ENCODE results near the gene SYP. TPM values are rescaled to one million over a fixed set of nuclear protein-coding genes. Genes with fewer than 3 reads are reported as not detected.

The SYP gene
- total and polyA plus RNA-seq, 12 donors, result 6.8 to 147 (median 19.4) TPM

DNA sequence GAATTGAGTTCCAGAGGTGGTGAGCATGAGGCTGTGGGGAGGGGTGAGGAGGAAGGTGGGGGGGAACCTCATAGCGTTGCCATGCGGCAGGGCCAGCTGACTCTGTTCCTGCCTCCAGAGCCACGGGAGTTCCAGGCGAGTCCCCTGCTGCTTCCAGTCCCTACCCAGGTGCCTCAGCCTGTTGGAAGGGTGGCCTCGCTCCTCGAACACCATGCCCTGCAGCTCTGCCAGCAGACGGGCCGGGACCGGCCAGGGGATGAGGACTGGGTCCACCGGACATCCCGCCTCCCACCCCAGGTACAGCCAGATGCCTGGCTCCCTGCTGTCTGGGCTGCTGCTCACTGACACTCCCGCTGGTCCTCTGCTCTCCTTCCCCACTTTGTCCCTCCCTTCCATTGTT lies 43.2 kb upstream of the SYP start:
- no peak overlapping the region for H3K27ac ChIP-seq
- no peaks in the 10 kb centered on the region for H3K9me3 ChIP-seq (replicated peaks in 1 of 3)
- intact Hi-C loops (cut with DNase I), result no loop called here
- H3K4me3 ChIP-seq, result no peak overlapping the region
- no peaks in the 10 kb centered on the region for H3K4me1 ChIP-seq (replicated peaks in 1 of 2)
- TF ChIP-seq, protein P1, sequence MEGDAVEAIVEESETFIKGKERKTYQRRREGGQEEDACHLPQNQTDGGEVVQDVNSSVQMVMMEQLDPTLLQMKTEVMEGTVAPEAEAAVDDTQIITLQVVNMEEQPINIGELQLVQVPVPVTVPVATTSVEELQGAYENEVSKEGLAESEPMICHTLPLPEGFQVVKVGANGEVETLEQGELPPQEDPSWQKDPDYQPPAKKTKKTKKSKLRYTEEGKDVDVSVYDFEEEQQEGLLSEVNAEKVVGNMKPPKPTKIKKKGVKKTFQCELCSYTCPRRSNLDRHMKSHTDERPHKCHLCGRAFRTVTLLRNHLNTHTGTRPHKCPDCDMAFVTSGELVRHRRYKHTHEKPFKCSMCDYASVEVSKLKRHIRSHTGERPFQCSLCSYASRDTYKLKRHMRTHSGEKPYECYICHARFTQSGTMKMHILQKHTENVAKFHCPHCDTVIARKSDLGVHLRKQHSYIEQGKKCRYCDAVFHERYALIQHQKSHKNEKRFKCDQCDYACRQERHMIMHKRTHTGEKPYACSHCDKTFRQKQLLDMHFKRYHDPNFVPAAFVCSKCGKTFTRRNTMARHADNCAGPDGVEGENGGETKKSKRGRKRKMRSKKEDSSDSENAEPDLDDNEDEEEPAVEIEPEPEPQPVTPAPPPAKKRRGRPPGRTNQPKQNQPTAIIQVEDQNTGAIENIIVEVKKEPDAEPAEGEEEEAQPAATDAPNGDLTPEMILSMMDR (IDR thresholded peaks at IDR 0.05), result no peak
- TF ChIP-seq POLR2A (IDR thresholded peaks at IDR 0.05), result no peak
- 87 to 93% (median 89%) methylated on average over 5 to 12 of the region's 12 CpGs; no CpG with 5 or more reads in 1 of the 4 donors for WGBS, 4 donors
- DNase-seq, result no peak
- peaks cover 0 to 19% of the 10 kb centered on the region in 2 donors for H3K36me3 ChIP-seq (replicated peaks in 1 of 2)
- peaks cover 2% of the 10 kb centered on the region for H3K27me3 ChIP-seq

DNA sequence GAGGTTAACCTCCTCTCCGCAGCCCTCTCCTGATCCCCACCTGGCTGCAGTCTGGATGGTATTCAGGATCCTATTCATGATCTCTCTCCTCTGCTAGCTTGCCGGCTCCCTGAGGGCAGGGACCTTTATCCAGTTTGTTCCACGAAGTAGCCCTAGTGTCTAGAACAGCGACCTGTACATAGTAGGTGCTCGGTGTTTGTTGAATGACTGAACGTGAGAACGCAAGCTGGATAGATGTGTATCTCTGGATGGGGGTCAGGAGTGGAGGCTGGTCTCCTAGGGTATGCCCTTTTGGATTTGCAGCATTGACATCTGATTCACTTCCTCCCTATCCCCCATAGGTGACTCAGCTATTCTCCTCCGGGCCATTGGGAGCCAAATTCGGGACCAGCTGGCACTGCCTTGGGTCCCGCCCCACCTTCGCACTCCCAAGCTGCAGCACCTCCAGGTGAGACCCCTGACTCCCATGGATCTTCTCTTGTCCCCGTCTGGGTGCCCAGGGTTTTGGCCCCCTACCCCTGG lies 42.6 kb upstream of the SYP start:
- DNase-seq, result no peak
- no peak overlapping the region for H3K4me3 ChIP-seq
- H3K36me3 ChIP-seq (replicated peaks in 1 of 2), result peaks cover 0 to 19% of the 10 kb centered on the region in 2 donors
- intact Hi-C loops (cut with DNase I), result no loop called here
- TF ChIP-seq, protein P1 (IDR thresholded peaks at IDR 0.05), result no peak
- TF ChIP-seq POLR2A (IDR thresholded peaks at IDR 0.05), result no peak
- 86 to 95% (median 90%) methylated on average over 7 to 12 of the region's 12 CpGs for WGBS, 4 donors
- H3K27ac ChIP-seq, result no peak overlapping the region
- H3K9me3 ChIP-seq (replicated peaks in 1 of 3), result no peaks in the 10 kb centered on the region
- H3K4me1 ChIP-seq (replicated peaks in 1 of 2), result no peaks in the 10 kb centered on the region
- H3K27me3 ChIP-seq, result peaks cover 3% of the 10 kb centered on the region

DNA sequence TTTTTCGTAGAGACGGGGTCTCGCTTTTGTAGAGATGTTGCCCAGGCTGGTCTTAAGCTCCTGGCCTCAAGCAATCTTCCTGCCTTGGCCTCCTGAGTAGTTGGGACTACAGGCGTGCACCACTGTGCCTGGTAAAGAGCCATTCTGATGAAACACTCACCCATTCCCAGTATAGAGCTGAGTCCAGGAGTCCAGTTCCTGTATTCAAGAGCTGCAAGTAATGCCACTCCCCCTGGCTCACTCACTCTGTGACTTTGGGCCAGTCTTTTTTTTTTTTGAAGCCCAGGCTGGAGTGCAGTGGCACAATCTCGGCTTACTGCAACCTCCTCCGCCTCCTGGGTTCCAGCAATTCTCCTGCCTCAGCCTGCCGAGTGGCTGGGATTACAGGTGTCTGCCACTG lies 38.7 kb upstream of the SYP start:
- WGBS, 4 donors, result 70 to 79% (median 76%) methylated on average over 4 to 7 of the region's 7 CpGs
- Histone ChIP-seq H3K9me3 (replicated peaks in 1 of 3) (no peaks in the 10 kb centered on the region), H3K36me3 (replicated peaks in 1 of 2) (peaks cover 0 to 7% of the 10 kb centered on the region in 2 donors), H3K4me3 (no peak overlapping the region), H3K27me3 (peaks cover 3% of the 10 kb centered on the region), H3K4me1 (replicated peaks in 1 of 2) (no peaks in the 10 kb centered on the region), H3K27ac (no peak overlapping the region)
- DNase-seq, result no peak
- intact Hi-C loops (cut with DNase I), result no loop called here
- TF ChIP-seq POLR2A (IDR thresholded peaks at IDR 0.05), result no peak
- TF ChIP-seq, protein P1 (IDR thresholded peaks at IDR 0.05), result no peak

DNA sequence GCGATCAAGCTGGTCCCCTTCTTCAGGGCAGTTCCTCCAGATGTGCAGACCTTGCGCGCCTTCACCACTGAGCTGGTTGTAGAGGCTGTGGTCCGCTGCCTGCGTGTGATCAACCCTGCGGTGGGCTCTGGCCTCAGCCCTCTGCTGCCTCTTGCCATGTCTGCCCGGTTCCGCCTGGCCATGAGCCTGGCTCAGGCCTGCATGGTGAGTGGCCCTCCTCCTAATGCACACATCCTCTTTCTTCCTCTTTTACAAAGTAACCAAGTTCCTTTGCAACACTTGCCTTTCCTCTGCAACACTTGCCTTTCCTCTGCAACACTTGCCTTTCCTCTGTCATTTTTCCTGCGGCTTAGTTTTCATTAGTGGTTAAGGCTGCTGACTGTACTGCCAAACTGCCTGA lies 37.1 kb upstream of the SYP start:
- no peak overlapping the region for H3K4me3 ChIP-seq
- TF ChIP-seq POLR2A (IDR thresholded peaks at IDR 0.05), result no peak
- TF ChIP-seq, protein P1 (IDR thresholded peaks at IDR 0.05), result no peak
- peak in 2 of 7 donors; percentile 10 to 22 for DNase-seq
- intact Hi-C loops (cut with DNase I), result no loop called here
- no peaks in the 10 kb centered on the region for H3K4me1 ChIP-seq (replicated peaks in 1 of 2)
- WGBS, 4 donors, result 60 to 75% (median 73%) methylated on average over 1 to 9 of the region's 9 CpGs
- H3K27ac ChIP-seq, result no peak overlapping the region
- H3K9me3 ChIP-seq (replicated peaks in 1 of 3), result no peaks in the 10 kb centered on the region
- H3K36me3 ChIP-seq (replicated peaks in 1 of 2), result no peaks in the 10 kb centered on the region
- H3K27me3 ChIP-seq, result peaks cover 3% of the 10 kb centered on the region
